Karpas-422 (cell line): Measurements from ENCODE around the gene TUFT1. TPM values are rescaled to one million over a fixed set of nuclear protein-coding genes. Genes with fewer than 3 reads are reported as not detected.

Experiments used
- DNase-seq: peaks from one replicate; pipeline ENCODE4 v3.0.0-alpha.2; 2015
- H2AFZ ChIP-seq: fragments of 200-600 bp; sonication (generic); 2 replicates; pipeline ENCODE4 v1.6.1; 2014; ENCODE audit warnings: antibody characterized with exemption, low read length, mixed read lengths
- H3K27ac ChIP-seq: fragments of 200-600 bp; sonication (generic); 2 replicates; pipeline ENCODE4 v1.5.1; 2014; ENCODE audit warnings: mild to moderate bottlenecking, low read length, moderate library complexity
- H3K27me3 ChIP-seq: fragments of 200-600 bp; sonication (generic); 2 replicates; pipeline ENCODE4 v1.6.1; 2014; ENCODE audit warnings: low read length, mixed read lengths
- H3K36me3 ChIP-seq: fragments of 200-600 bp; sonication (generic); 2 replicates; pipeline ENCODE4 v1.6.1; 2014; ENCODE audit warnings: low read length, mixed read lengths; ENCODE audit not compliant: insufficient read depth
- H3K4me1 ChIP-seq: fragments of 200-600 bp; sonication (generic); 2 replicates; pipeline ENCODE4 v1.6.1; 2014; ENCODE audit warnings: mild to moderate bottlenecking, low read length, mixed read lengths
- H3K4me2 ChIP-seq: fragments of 200-600 bp; sonication (generic); 2 replicates; pipeline ENCODE4 v1.6.1; 2014; ENCODE audit warnings: low read length, low read depth, mild to moderate bottlenecking; ENCODE audit not compliant: poor library complexity, severe bottlenecking
- H3K4me3 ChIP-seq: fragments of 200-600 bp; sonication (generic); 2 replicates; pipeline ENCODE4 v1.5.1; 2014; ENCODE audit warnings: mild to moderate bottlenecking, antibody characterized with exemption, low read length, mixed read lengths
- H3K79me2 ChIP-seq: fragments of 200-600 bp; sonication (generic); 2 replicates; pipeline ENCODE4 v1.6.1; 2014; ENCODE audit warnings: mild to moderate bottlenecking, low read length, mixed read lengths
- H3K9ac ChIP-seq: fragments of 200-600 bp; sonication (generic); 2 replicates; pipeline ENCODE4 v1.6.0; 2014; ENCODE audit warnings: low read length
- H3K9me2 ChIP-seq: fragments of 200-600 bp; sonication (generic), shearing (Covaris generic); replicated peaks from 2 replicates; pipeline ENCODE4 v1.6.0; 2014; ENCODE audit warnings: mild to moderate bottlenecking, low read length, moderate library complexity; ENCODE audit not compliant: insufficient read depth
- H3K9me3 ChIP-seq: fragments of 300-700, 200-600 bp; sonication (generic); 2 replicates; pipeline ENCODE4 v1.6.1; 2014; ENCODE audit warnings: low read length, mixed read lengths
- H4K20me1 ChIP-seq: fragments of 200-600 bp; sonication (generic); 2 replicates; pipeline ENCODE4 v1.6.1; 2014; ENCODE audit warnings: mild to moderate bottlenecking, antibody characterized with exemption, low read length, low read depth; ENCODE audit not compliant: insufficient read depth
- total RNA-seq: library from RNA; depleted of rRNA; stranded (reverse); fragments of >200 nt; shearing (Covaris generic); gene quantifications from 2 replicates; pipeline ENCODE4 v1.2.3, GENCODE V29; 2014; ENCODE audit warnings: low replicate concordance

Gene TUFT1
- total RNA-seq, 1 experiment from 2014 or later, result not detected

- no peaks in the 10 kb centered on the region for H3K4me1 ChIP-seq
- H2AFZ ChIP-seq, result no peak overlapping the region
- H3K9me2 ChIP-seq, result no peaks in the 10 kb centered on the region
- H3K79me2 ChIP-seq, result no peaks in the 10 kb centered on the region
- H3K9ac ChIP-seq, result no peak overlapping the region
- no peak overlapping the region for H3K4me3 ChIP-seq
- no peaks in the 10 kb centered on the region for H3K36me3 ChIP-seq
- H4K20me1 ChIP-seq, result no peaks in the 10 kb centered on the region
- H3K27me3 ChIP-seq, result no peaks in the 10 kb centered on the region
- no peak overlapping the region for H3K27ac ChIP-seq
- DNase-seq, result no peak
- H3K4me2 ChIP-seq, result no peak overlapping the region
- H3K9me3 ChIP-seq, result no peaks in the 10 kb centered on the region
These were observed 34.7 kb downstream of the TUFT1 start for GRCh38 chr1:151574575-151575529.

DNA sequence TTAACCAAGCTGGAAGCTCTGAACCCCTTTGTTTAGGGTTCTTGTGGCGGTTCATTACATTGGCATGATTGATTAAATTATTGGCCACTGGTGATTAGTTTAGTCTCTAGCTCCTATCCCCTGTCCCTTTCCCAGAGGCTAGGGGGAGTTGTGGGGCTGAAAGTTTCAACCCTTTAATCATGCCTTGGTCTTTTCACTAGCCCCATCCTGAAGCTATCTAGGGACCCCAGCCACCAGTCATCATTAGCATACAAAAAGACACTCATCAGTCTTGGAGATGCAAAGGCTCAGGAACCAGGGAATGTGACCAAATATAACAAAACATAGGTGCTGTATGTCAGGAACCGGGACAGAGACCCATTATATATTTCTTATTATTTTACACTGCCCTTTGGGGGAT is 37.1 kb downstream of the TUFT1 start:
- Histone ChIP-seq H3K36me3 (no peaks in the 10 kb centered on the region), H3K9ac (no peak overlapping the region), H2AFZ (no peak overlapping the region), H3K4me3 (no peak overlapping the region), H3K4me2 (no peak overlapping the region), H3K4me1 (no peaks in the 10 kb centered on the region), H3K9me3 (no peaks in the 10 kb centered on the region), H3K27ac (no peak overlapping the region), H3K79me2 (no peaks in the 10 kb centered on the region), H4K20me1 (no peaks in the 10 kb centered on the region), H3K27me3 (no peaks in the 10 kb centered on the region), H3K9me2 (no peaks in the 10 kb centered on the region)
- DNase-seq, result no peak

DNA sequence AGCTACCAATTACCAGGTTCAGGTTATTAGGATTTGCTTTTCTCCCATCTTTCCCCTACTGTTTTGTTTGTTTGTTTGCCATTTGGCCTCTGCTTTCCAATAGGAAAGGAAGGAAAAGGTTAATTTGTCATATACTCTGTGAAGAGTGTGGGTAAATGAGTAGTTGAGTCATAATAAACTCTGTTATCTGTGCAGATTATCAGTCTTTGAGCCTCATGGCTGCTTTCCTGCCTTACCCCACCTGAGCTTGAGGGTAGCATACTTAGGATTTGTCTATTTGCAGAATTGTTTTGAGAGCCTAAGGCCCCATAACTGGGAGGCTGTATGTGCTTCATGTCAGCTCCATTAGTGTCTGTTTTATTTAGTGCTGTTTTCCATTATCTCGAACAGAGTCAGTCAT is 38.8 kb downstream of the TUFT1 start:
- Histone ChIP-seq H3K4me2 (no peak overlapping the region), H4K20me1 (no peaks in the 10 kb centered on the region), H3K9me2 (no peaks in the 10 kb centered on the region), H3K27me3 (no peaks in the 10 kb centered on the region), H3K79me2 (no peaks in the 10 kb centered on the region), H3K9me3 (no peaks in the 10 kb centered on the region), H3K4me3 (no peak overlapping the region), H3K27ac (no peak overlapping the region), H2AFZ (no peak overlapping the region), H3K36me3 (no peaks in the 10 kb centered on the region), H3K4me1 (no peaks in the 10 kb centered on the region), H3K9ac (no peak overlapping the region)
- DNase-seq, result no peak

DNA sequence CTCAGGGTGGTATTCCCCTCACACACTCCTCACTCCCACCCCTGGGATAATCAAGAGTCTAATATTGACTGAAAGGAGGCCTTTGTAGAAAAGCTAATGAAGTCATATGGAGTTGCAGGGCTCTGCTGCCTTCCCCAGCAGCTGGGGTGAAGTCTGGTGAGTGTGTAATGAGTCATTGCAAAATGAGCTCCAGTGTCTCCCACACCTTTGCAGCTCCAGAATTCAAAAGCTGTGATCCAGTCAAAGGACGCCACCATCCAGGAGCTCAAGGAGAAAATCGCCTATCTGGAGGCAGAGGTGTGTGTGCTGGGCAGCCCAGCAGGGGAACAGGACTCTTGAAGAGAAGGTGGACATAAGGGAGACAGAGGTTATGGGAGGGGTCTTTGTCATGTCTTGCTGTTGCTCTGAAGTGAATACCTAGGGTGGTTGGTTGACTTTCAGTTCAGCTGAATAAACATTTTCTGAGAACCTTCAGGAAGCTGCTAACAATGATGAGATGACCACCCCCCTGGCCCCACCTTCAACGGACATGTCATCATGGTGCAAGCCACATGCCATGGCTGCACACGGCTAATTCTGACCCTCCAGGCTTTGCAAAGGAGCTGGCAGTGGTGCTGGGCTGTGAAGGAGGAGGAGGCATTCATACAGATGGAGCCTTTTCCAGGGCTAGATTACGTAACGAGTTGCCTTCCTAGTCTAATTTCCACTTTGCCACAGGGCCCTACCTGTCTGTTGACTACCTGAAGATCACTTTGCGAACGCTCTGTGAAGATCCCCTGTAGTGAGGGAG is 39.5 kb downstream of the TUFT1 start:
- Histone ChIP-seq H3K27ac (no peak overlapping the region), H3K36me3 (no peaks in the 10 kb centered on the region), H2AFZ (no peak overlapping the region), H3K79me2 (no peaks in the 10 kb centered on the region), H3K27me3 (no peaks in the 10 kb centered on the region), H4K20me1 (no peaks in the 10 kb centered on the region), H3K9ac (no peak overlapping the region), H3K4me3 (no peak overlapping the region), H3K9me3 (no peaks in the 10 kb centered on the region), H3K4me2 (no peak overlapping the region), H3K4me1 (no peaks in the 10 kb centered on the region), H3K9me2 (no peaks in the 10 kb centered on the region)
- DNase-seq, result no peak

DNA sequence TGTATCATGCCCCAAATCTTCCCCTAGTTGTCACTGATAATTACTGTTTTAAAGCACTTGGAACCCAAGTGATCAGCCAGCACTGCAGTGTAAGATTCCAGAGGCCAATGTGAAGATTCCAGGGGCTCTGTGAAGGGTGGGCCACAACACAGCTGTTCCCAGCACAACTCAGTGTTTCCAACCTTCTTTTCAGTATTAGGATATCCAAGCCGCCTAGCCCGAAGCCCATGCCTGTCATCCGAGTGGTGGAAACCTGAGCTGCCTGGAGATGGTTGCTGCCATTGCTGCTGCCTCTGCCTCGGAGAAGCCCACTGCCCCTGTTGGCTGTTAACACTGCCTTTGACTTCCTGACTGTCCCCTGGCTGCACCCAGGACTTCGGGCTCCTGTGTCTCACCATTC is 41.3 kb downstream of the TUFT1 start:
- H2AFZ ChIP-seq, result no peak overlapping the region
- no peak for DNase-seq
- no peaks in the 10 kb centered on the region for H3K9me3 ChIP-seq
- H3K9me2 ChIP-seq, result no peaks in the 10 kb centered on the region
- no peaks in the 10 kb centered on the region for H4K20me1 ChIP-seq
- no peaks in the 10 kb centered on the region for H3K4me1 ChIP-seq
- no peak overlapping the region for H3K27ac ChIP-seq
- H3K27me3 ChIP-seq, result no peaks in the 10 kb centered on the region
- no peak overlapping the region for H3K9ac ChIP-seq
- H3K79me2 ChIP-seq, result no peaks in the 10 kb centered on the region
- no peak overlapping the region for H3K4me2 ChIP-seq
- no peak overlapping the region for H3K4me3 ChIP-seq
- no peaks in the 10 kb centered on the region for H3K36me3 ChIP-seq

DNA sequence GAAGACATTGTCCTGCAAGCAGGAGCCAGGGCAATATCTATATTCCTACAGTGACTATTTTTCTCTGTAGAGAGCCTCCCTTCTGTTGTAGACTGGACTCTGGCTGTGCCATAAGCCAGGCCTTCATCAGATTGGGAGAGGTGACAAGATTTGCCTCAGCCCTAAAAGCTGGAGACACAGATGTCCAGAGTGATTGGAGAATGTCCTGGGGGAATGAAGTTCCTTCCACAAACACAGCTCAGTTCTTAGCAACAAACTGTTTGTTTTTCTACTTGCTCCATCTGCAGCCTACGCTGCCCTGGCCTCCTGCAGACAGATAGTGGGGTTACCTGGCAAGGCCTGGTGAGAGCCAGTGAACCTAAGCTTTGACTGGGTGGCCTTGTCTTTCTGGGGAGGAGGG is 41.8 kb downstream of the TUFT1 start:
- H2AFZ ChIP-seq, result no peak overlapping the region
- no peaks in the 10 kb centered on the region for H3K9me2 ChIP-seq
- no peak overlapping the region for H3K4me3 ChIP-seq
- H3K79me2 ChIP-seq, result no peaks in the 10 kb centered on the region
- no peaks in the 10 kb centered on the region for H3K27me3 ChIP-seq
- no peak for DNase-seq
- H3K9me3 ChIP-seq, result no peaks in the 10 kb centered on the region
- H3K4me2 ChIP-seq, result no peak overlapping the region
- no peaks in the 10 kb centered on the region for H3K4me1 ChIP-seq
- no peak overlapping the region for H3K27ac ChIP-seq
- no peaks in the 10 kb centered on the region for H4K20me1 ChIP-seq
- H3K36me3 ChIP-seq, result no peaks in the 10 kb centered on the region
- no peak overlapping the region for H3K9ac ChIP-seq

DNA sequence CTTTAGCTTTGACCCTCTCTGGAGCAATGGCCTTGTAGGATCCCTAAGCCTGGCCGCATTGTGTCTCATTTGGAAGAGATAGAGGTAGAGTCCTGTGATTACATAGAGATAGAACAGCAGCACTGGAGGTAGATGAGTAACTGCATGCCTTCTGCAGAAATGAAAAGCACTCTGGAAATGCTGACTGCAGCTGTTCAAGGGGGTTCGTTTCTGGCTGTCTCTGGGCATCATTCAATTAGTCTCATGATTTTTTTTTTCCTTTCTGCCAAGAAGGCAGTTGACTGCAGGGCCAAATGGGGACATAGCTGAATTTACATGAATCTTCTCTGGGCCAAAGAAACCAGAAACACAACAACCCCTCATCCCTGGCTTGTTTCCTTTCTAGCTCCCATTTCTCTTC is 43.7 kb downstream of the TUFT1 start:
- H4K20me1 ChIP-seq, result no peaks in the 10 kb centered on the region
- H3K36me3 ChIP-seq, result no peaks in the 10 kb centered on the region
- DNase-seq, result no peak
- no peak overlapping the region for H3K4me2 ChIP-seq
- H3K79me2 ChIP-seq, result no peaks in the 10 kb centered on the region
- H2AFZ ChIP-seq, result no peak overlapping the region
- H3K9me3 ChIP-seq, result no peaks in the 10 kb centered on the region
- no peak overlapping the region for H3K4me3 ChIP-seq
- no peaks in the 10 kb centered on the region for H3K27me3 ChIP-seq
- no peaks in the 10 kb centered on the region for H3K4me1 ChIP-seq
- H3K9ac ChIP-seq, result no peak overlapping the region
- H3K27ac ChIP-seq, result no peak overlapping the region
- no peaks in the 10 kb centered on the region for H3K9me2 ChIP-seq

- H3K27ac ChIP-seq, result no peak overlapping the region
- H3K9me2 ChIP-seq, result no peaks in the 10 kb centered on the region
- H3K79me2 ChIP-seq, result no peaks in the 10 kb centered on the region
- no peak overlapping the region for H2AFZ ChIP-seq
- H3K4me3 ChIP-seq, result no peak overlapping the region
- no peaks in the 10 kb centered on the region for H3K4me1 ChIP-seq
- H3K9me3 ChIP-seq, result no peaks in the 10 kb centered on the region
- H3K27me3 ChIP-seq, result no peaks in the 10 kb centered on the region
- no peak for DNase-seq
- no peaks in the 10 kb centered on the region for H4K20me1 ChIP-seq
- H3K9ac ChIP-seq, result no peak overlapping the region
- H3K4me2 ChIP-seq, result no peak overlapping the region
- no peaks in the 10 kb centered on the region for H3K36me3 ChIP-seq
These were observed 44.2 kb downstream of the TUFT1 start for GRCh38 chr1:151584278-151584677.
